HepG2 (cell line): ENCODE measurements around the gene GNA12. TPM values are rescaled to one million over a fixed set of nuclear protein-coding genes. Genes with fewer than 3 reads are reported as not detected.

Experiments
- CREB1 ChIP-seq, 2 experiments: fragments of 450-650 bp in 1 of 2; IDR thresholded peaks; 2 replicates each; pipeline ENCODE4 v1.6.1; 2016 to 2017; ENCODE audit warnings: control low read depth in 1 of 2, mild to moderate bottlenecking in 1 of 2, missing compliant biosample characterization in 1 of 2, missing genetic modification characterization in 1 of 2
- ELF1 ChIP-seq: sonication (generic); formaldehyde crosslinking; IDR thresholded peaks from 2 replicates; pipeline ENCODE4 v1.4.0; 2020; ENCODE audit warnings: missing genetic modification reagents
- GABPB1 ChIP-seq: IDR thresholded peaks from 2 replicates; pipeline ENCODE4 v1.6.1; 2016; ENCODE audit warnings: mild to moderate bottlenecking, missing genetic modification reagents, moderate library complexity, missing compliant biosample characterization
- GFI1 ChIP-seq: sonication (generic); formaldehyde crosslinking; IDR thresholded peaks from 2 replicates; pipeline ENCODE4 v1.5.0; 2020; ENCODE audit warnings: missing genetic modification reagents, mild to moderate bottlenecking, borderline replicate concordance
- HNRNPUL1 ChIP-seq: fragments of 200-400 bp; formaldehyde crosslinking; IDR thresholded peaks from 2 replicates; pipeline ENCODE4 v1.6.1; 2017; ENCODE audit warnings: low read depth, mild to moderate bottlenecking, low read length, moderate library complexity
- HOXA5 ChIP-seq: sonication (generic); formaldehyde crosslinking; IDR thresholded peaks from 2 replicates; pipeline ENCODE4 v1.4.0; 2020; ENCODE audit warnings: missing genetic modification reagents
- NCOA2 ChIP-seq: sonication (generic); formaldehyde crosslinking; IDR thresholded peaks from 2 replicates; pipeline ENCODE4 v1.8.0; 2022; ENCODE audit warnings: inconsistent platforms
- RAD21 ChIP-seq: fragments of 450-650 bp; formaldehyde crosslinking; IDR thresholded peaks from 2 replicates; pipeline ENCODE4 v1.5.0; 2020; ENCODE audit warnings: mild to moderate bottlenecking
- RBM39 ChIP-seq: fragments of 200-400 bp; formaldehyde crosslinking; IDR thresholded peaks from one replicate; pipeline ENCODE4 v1.6.1; 2018; ENCODE audit warnings: antibody characterized with exemption, mild to moderate bottlenecking, low read depth, low read length; ENCODE audit not compliant: poor library complexity, severe bottlenecking
- RFXANK ChIP-seq: IDR thresholded peaks from 2 replicates; pipeline ENCODE4 v1.6.1; 2016
- STAT5B ChIP-seq: sonication (generic); formaldehyde crosslinking; IDR thresholded peaks from 2 replicates; pipeline ENCODE4 v1.4.0; 2020; ENCODE audit warnings: missing genetic modification reagents
- TBP ChIP-seq: sonication (generic); formaldehyde crosslinking; IDR thresholded peaks from 2 replicates; pipeline ENCODE4 v1.5.0; 2020; ENCODE audit warnings: missing genetic modification reagents
- U2AF2 ChIP-seq: fragments of 200-400 bp; formaldehyde crosslinking; IDR thresholded peaks from 2 replicates; pipeline ENCODE4 v1.6.1; 2017; ENCODE audit warnings: low read depth, mild to moderate bottlenecking, low read length
- ZNF607 ChIP-seq: sonication (generic); formaldehyde crosslinking; IDR thresholded peaks from 2 replicates; pipeline ENCODE4 v1.5.1; 2020; ENCODE audit warnings: missing genetic modification reagents, mild to moderate bottlenecking, borderline replicate concordance
- ZNF678 ChIP-seq: sonication (generic); formaldehyde crosslinking; IDR thresholded peaks from 2 replicates; pipeline ENCODE4 v1.4.0; 2020; ENCODE audit warnings: mild to moderate bottlenecking, missing genetic modification reagents
- ZNF83 ChIP-seq: sonication (generic); formaldehyde crosslinking; IDR thresholded peaks from 2 replicates; pipeline ENCODE4 v1.4.0; 2020; ENCODE audit warnings: missing genetic modification reagents, mild to moderate bottlenecking, borderline replicate concordance
- polyA plus RNA-seq, 8 experiments: library from polyadenylated mRNA; depleted of rRNA in 3 of 8; stranded (reverse) in 7 of 8; unstranded in 1 of 8; fragments of >200 nt; fragmentation: Illumina TruSeq in 4 of 8; extraction: Trizol in 4 of 8; gene quantifications; 2 replicates each; pipeline versions ENCODE4 v1.2.1 to v1.2.3, GENCODE V29; 2011 to 2016; ENCODE audit warnings: low read depth in 4 of 8, missing spikeins in 1 of 8, mixed read lengths in 1 of 8; ENCODE audit not compliant: insufficient read depth in 1 of 8
- total RNA-seq, 5 experiments: library from RNA; depleted of rRNA; stranded (reverse); fragments of >200 nt; fragmentation: Illumina TruSeq; extraction: Trizol; gene quantifications; 2 replicates each; pipeline ENCODE4 v1.2.3, GENCODE V29; 2016; ENCODE audit warnings: low read depth in 1 of 5
- TF ChIP-seq, protein P1 (sequence below): sonication (generic); formaldehyde crosslinking; IDR thresholded peaks from 2 replicates; pipeline ENCODE4; 2020; ENCODE audit warnings: missing genetic modification reagents, mild to moderate bottlenecking, borderline replicate concordance
- TF ChIP-seq, protein P2 (sequence below): sonication (generic); formaldehyde crosslinking; conservative IDR thresholded peaks from 2 replicates; pipeline ENCODE4 v1.4.0; 2020; ENCODE audit warnings: mild to moderate bottlenecking, missing genetic modification reagents, moderate library complexity
- TF ChIP-seq, protein P3 (sequence below): sonication (generic); formaldehyde crosslinking; IDR thresholded peaks from 2 replicates; pipeline ENCODE4 v1.5.0; 2020; ENCODE audit warnings: missing genetic modification reagents
- TF ChIP-seq, protein P4 (sequence below): IDR thresholded peaks from 2 replicates; pipeline ENCODE4 v1.6.1; 2018; ENCODE audit warnings: missing genetic modification reagents

GNA12 gene
- total and polyA plus RNA-seq, 2 of the 13 experiments (the other 11 are each of a cell fraction or from before 2014, with no cell fraction given), result 16.2 to 50.9 TPM

DNA sequence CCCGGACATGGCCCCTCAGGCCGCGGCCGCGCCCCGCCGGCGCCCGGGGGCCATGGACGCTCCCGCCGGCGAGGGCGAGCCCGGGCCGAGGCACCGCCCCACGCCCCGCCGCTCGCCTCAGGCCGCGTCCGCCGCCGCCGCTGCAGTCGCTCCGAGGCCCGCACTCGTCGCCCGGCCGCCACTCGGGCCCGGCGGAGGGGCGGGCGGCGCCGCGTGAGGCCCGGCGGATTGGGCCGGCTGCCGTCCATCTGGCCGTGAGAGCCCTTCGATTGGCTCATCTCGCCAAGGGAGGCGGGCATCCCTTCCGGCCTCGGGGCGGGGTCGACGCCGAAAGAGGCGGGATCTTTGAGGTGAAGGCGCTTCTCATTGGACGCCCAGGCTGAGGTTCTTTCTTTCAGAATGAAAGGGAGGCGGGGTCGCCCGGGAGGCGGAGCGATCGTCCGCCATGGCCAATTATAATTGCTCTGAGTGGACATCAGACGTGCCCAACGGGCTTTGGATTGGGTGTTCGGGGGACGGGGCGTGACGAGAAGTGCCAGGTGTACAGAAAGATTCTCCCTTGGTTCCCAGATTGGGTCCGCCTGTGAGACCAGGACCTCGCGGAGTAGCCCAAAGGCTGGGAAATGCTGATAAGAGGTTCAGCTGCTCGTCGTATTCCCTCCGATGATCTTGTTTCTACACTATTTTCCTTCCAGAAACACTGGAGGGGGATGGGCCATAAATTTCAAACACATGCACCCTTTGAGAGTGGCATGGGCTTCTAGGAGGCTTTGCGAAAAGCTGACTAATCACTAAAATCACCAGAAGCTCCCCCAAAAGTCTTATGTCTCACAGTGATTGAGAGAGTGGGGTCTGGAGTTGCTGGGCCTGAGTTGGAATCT is at the start of gene GNA12 (continued):
- TF ChIP-seq, protein P1, sequence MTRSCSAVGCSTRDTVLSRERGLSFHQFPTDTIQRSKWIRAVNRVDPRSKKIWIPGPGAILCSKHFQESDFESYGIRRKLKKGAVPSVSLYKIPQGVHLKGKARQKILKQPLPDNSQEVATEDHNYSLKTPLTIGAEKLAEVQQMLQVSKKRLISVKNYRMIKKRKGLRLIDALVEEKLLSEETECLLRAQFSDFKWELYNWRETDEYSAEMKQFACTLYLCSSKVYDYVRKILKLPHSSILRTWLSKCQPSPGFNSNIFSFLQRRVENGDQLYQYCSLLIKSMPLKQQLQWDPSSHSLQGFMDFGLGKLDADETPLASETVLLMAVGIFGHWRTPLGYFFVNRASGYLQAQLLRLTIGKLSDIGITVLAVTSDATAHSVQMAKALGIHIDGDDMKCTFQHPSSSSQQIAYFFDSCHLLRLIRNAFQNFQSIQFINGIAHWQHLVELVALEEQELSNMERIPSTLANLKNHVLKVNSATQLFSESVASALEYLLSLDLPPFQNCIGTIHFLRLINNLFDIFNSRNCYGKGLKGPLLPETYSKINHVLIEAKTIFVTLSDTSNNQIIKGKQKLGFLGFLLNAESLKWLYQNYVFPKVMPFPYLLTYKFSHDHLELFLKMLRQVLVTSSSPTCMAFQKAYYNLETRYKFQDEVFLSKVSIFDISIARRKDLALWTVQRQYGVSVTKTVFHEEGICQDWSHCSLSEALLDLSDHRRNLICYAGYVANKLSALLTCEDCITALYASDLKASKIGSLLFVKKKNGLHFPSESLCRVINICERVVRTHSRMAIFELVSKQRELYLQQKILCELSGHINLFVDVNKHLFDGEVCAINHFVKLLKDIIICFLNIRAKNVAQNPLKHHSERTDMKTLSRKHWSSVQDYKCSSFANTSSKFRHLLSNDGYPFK (CRISPR knock-in tag), result no peak
- TF ChIP-seq, protein P2, sequence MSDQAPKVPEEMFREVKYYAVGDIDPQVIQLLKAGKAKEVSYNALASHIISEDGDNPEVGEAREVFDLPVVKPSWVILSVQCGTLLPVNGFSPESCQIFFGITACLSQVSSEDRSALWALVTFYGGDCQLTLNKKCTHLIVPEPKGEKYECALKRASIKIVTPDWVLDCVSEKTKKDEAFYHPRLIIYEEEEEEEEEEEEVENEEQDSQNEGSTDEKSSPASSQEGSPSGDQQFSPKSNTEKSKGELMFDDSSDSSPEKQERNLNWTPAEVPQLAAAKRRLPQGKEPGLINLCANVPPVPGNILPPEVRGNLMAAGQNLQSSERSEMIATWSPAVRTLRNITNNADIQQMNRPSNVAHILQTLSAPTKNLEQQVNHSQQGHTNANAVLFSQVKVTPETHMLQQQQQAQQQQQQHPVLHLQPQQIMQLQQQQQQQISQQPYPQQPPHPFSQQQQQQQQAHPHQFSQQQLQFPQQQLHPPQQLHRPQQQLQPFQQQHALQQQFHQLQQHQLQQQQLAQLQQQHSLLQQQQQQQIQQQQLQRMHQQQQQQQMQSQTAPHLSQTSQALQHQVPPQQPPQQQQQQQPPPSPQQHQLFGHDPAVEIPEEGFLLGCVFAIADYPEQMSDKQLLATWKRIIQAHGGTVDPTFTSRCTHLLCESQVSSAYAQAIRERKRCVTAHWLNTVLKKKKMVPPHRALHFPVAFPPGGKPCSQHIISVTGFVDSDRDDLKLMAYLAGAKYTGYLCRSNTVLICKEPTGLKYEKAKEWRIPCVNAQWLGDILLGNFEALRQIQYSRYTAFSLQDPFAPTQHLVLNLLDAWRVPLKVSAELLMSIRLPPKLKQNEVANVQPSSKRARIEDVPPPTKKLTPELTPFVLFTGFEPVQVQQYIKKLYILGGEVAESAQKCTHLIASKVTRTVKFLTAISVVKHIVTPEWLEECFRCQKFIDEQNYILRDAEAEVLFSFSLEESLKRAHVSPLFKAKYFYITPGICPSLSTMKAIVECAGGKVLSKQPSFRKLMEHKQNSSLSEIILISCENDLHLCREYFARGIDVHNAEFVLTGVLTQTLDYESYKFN (CRISPR knock-in tag), result 0 out of 2 replicates have a peak, but pooled peaks have one; percentile 17
- TF ChIP-seq STAT5B (CRISPR knock-in tag), result no peak
- TF ChIP-seq ZNF607 (CRISPR knock-in tag), result no peak
- no peak for TF ChIP-seq ZNF678 (CRISPR knock-in tag)
- TF ChIP-seq ZNF83 (CRISPR knock-in tag), result no peak
- TF ChIP-seq GFI1 (CRISPR knock-in tag), result 0 out of 2 replicates have a peak, but pooled peaks have one; percentile 26
- no peak for TF ChIP-seq U2AF2
- peak; percentile 78 for TF ChIP-seq CREB1 (IDR thresholded peaks at IDR 0.05)
- peak; percentile 83 for TF ChIP-seq CREB1 (CRISPR knock-in tag; IDR thresholded peaks at IDR 0.05)
- TF ChIP-seq, protein P3, sequence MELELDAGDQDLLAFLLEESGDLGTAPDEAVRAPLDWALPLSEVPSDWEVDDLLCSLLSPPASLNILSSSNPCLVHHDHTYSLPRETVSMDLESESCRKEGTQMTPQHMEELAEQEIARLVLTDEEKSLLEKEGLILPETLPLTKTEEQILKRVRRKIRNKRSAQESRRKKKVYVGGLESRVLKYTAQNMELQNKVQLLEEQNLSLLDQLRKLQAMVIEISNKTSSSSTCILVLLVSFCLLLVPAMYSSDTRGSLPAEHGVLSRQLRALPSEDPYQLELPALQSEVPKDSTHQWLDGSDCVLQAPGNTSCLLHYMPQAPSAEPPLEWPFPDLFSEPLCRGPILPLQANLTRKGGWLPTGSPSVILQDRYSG (CRISPR knock-in tag), result no peak
- peak; percentile 76 for TF ChIP-seq ELF1 (CRISPR knock-in tag)
- TF ChIP-seq, protein P4, sequence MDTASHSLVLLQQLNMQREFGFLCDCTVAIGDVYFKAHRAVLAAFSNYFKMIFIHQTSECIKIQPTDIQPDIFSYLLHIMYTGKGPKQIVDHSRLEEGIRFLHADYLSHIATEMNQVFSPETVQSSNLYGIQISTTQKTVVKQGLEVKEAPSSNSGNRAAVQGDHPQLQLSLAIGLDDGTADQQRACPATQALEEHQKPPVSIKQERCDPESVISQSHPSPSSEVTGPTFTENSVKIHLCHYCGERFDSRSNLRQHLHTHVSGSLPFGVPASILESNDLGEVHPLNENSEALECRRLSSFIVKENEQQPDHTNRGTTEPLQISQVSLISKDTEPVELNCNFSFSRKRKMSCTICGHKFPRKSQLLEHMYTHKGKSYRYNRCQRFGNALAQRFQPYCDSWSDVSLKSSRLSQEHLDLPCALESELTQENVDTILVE (CRISPR knock-in tag), result no peak
- no peak for TF ChIP-seq RAD21 (CRISPR knock-in tag)
- no peak for TF ChIP-seq HNRNPUL1
- no peak for TF ChIP-seq TBP (CRISPR knock-in tag)
- TF ChIP-seq HOXA5 (CRISPR knock-in tag), result 0 out of 2 replicates have a peak, but pooled peaks have one; percentile 40
- no peak for TF ChIP-seq NCOA2
- TF ChIP-seq GABPB1 (CRISPR knock-in tag), result peak; percentile 87
- 0 out of 2 replicates have a peak, but pooled peaks have one; percentile 23 for TF ChIP-seq RFXANK (CRISPR knock-in tag)
- TF ChIP-seq RBM39, result no peak
